ENCODE data around the gene POU3F2.

POU3F2 gene

GRCh38 chr6:98831057-98831958 lies 3.1 kb upstream of the POU3F2 start:
- no peak for DNase-seq

GRCh38 chr6:98831959-98832283 lies 2.5 kb upstream of the POU3F2 start:
- DNase-seq, result no peak

- no peak for DNase-seq
These were observed 1.9 kb upstream of the POU3F2 start for GRCh38 chr6:98832284-98833056.

- DNase-seq, result no peak
These were observed 1.4 kb upstream of the POU3F2 start for GRCh38 chr6:98833057-98833306.

GRCh38 chr6:98833307-98834059 lies 891 bp upstream of the POU3F2 start:
- DNase-seq, result no peak

- no peak for DNase-seq
These were observed 1.0 kb downstream of the POU3F2 start for GRCh38 chr6:98835149-98836024.

- no peak for DNase-seq
These were observed 1.9 kb downstream of the POU3F2 start for GRCh38 chr6:98836025-98836961.

GRCh38 chr6:98836962-98837944 lies 2.9 kb downstream of the POU3F2 start:
- no peak for DNase-seq

GRCh38 chr6:98838032-98838431 lies 3.7 kb downstream of the POU3F2 start:
- DNase-seq, result no peak

GRCh38 chr6:98838975-98839374 lies 4.6 kb downstream of the POU3F2 start:
- no peak for DNase-seq

- DNase-seq, result no peak
These were observed 5.5 kb downstream of the POU3F2 start for GRCh38 chr6:98839781-98840361.

GRCh38 chr6:98840385-98840784 lies 6.0 kb downstream of the POU3F2 start:
- no peak for DNase-seq

- DNase-seq, result no peak
These were observed 6.7 kb downstream of the POU3F2 start for GRCh38 chr6:98840996-98841513.

- DNase-seq, result no peak
These were observed 7.4 kb downstream of the POU3F2 start for GRCh38 chr6:98841621-98842341.

GRCh38 chr6:98842342-98843180 lies 8.2 kb downstream of the POU3F2 start:
- no peak for DNase-seq

- DNase-seq, result no peak
These were observed 9.2 kb downstream of the POU3F2 start for GRCh38 chr6:98843271-98844243.

All from NCI-H1417 treated with DMSO at 0.1 percent for 48 hours (cell line).